Keratinocyte (primary cell): ENCODE results near the gene CACNA1C. TPM values are rescaled to one million over a fixed set of nuclear protein-coding genes. Genes with fewer than 3 reads are reported as not detected.

Source experiments
- DNase-seq: peaks from one replicate; pipeline ENCODE4 v3.0.0-alpha.2; 2011; ENCODE audit warnings: low read depth, missing footprints, low spot score
- FAIRE-seq: peaks from 2 replicates; lab custom pipeline; 2011; peaks lifted over from hg19 to GRCh38; lab: Jason Lieb, UNC
- H2AFZ ChIP-seq: 2 replicates; pipeline ENCODE4 v1.6.0; 2012; ENCODE audit warnings: low read length, control low read depth, inconsistent platforms; ENCODE audit not compliant: control insufficient read depth
- H3K27ac ChIP-seq: 2 replicates; pipeline ENCODE4 v1.5.1; 2011; ENCODE audit warnings: low read length; ENCODE audit not compliant: control insufficient read depth, insufficient read depth
- H3K27me3 ChIP-seq: 3 replicates; pipeline ENCODE4 v1.6.0; 2011; ENCODE audit warnings: low read length; ENCODE audit not compliant: control insufficient read depth, insufficient read depth; ENCODE audit errors: extremely low read depth
- H3K36me3 ChIP-seq, 2 experiments: 2 replicates in 1 of 2; 3 replicates in 1 of 2; pipeline ENCODE4 v1.5.1; 2011; ENCODE audit warnings: low read length in 2 of 2, mild to moderate bottlenecking in 1 of 2; ENCODE audit not compliant: control insufficient read depth in 2 of 2, insufficient read depth in 2 of 2; ENCODE audit errors: extremely low read depth in 1 of 2
- H3K4me1 ChIP-seq: 3 replicates; pipeline ENCODE4 v1.5.1; 2011; ENCODE audit warnings: low read length; ENCODE audit not compliant: control insufficient read depth, insufficient read depth; ENCODE audit errors: extremely low read depth
- H3K4me2 ChIP-seq: 3 replicates; pipeline ENCODE4 v1.6.0; 2011; ENCODE audit warnings: low read depth, low read length; ENCODE audit not compliant: control insufficient read depth, insufficient read depth; ENCODE audit errors: extremely low read depth
- H3K4me3 ChIP-seq, 3 experiments: fragments of 200-600 bp in 1 of 3; sonication (generic) in 1 of 3; 2 replicates in 2 of 3; 3 replicates in 1 of 3; pipeline ENCODE4 v1.5.1; 2011 to 2016; ENCODE audit warnings: low read length in 3 of 3, mild to moderate bottlenecking in 3 of 3, control low read depth in 2 of 3, inconsistent platforms in 1 of 3, low read depth in 1 of 3, mixed read lengths in 1 of 3, mixed run types in 1 of 3, moderate library complexity in 1 of 3; ENCODE audit not compliant: control insufficient read depth in 2 of 3, insufficient read depth in 2 of 3; ENCODE audit errors: extremely low read depth in 1 of 3
- H3K79me2 ChIP-seq: 2 replicates; pipeline ENCODE4 v1.6.0; 2012; ENCODE audit warnings: low read length; ENCODE audit not compliant: control insufficient read depth, insufficient read depth
- H3K9ac ChIP-seq: 3 replicates; pipeline ENCODE4 v1.6.0; 2011; ENCODE audit warnings: low read length; ENCODE audit not compliant: control insufficient read depth, insufficient read depth; ENCODE audit errors: extremely low read depth
- H3K9me1 ChIP-seq: 3 replicates; pipeline ENCODE4 v1.6.0; 2011; ENCODE audit warnings: low read length; ENCODE audit not compliant: control insufficient read depth, insufficient read depth; ENCODE audit errors: extremely low read depth
- H3K9me3 ChIP-seq: 2 replicates; pipeline ENCODE4 v1.5.1; 2012; ENCODE audit warnings: low read depth, low read length; ENCODE audit not compliant: control insufficient read depth
- H4K20me1 ChIP-seq: 3 replicates; pipeline ENCODE4 v1.6.0; 2011; ENCODE audit warnings: low read length; ENCODE audit not compliant: control insufficient read depth, insufficient read depth; ENCODE audit errors: extremely low read depth
- CTCF ChIP-seq, 3 experiments: IDR thresholded peaks in 1 of 3; conservative IDR thresholded peaks in 1 of 3; optimal IDR thresholded peaks in 1 of 3; 2 replicates in 2 of 3; 3 replicates in 1 of 3; pipeline versions ENCODE3 to v1.5.1; 2011; ENCODE audit warnings: low read length in 3 of 3, mild to moderate bottlenecking in 3 of 3, moderate library complexity in 2 of 3, control low read depth in 1 of 3, inconsistent platforms in 1 of 3; ENCODE audit not compliant: insufficient read depth in 2 of 3; ENCODE audit errors: extremely low read depth in 1 of 3
- EZH2 ChIP-seq: IDR thresholded peaks from one replicate; pipeline ENCODE4 v1.6.1; 2012; ENCODE audit warnings: inconsistent platforms, mild to moderate bottlenecking, low read length, moderate library complexity
- dilution Hi-C: fragments of 300-500 bp; cut with MboI; formaldehyde crosslinking; loops from one replicate; pipeline ENCODE4 v1.7.0; 2020; ENCODE audit warnings: low sequenced_read_pairs; ENCODE audit not compliant: extremely low pct_ligation_motif_present
- polyA plus RNA-seq, 5 experiments: library from polyadenylated mRNA; depleted of rRNA in 3 of 5; stranded (reverse) in 3 of 5; stranded (forward) in 1 of 5; unstranded in 1 of 5; fragments of >200 nt; gene quantifications; 1 replicate in 1 of 5; 2 replicates in 3 of 5; 3 replicates in 1 of 5; pipeline versions ENCODE4 v1.2.1 to v1.2.3, GENCODE V29; 2011 to 2012; ENCODE audit warnings: missing spikeins in 2 of 5, low read depth in 1 of 5, low replicate concordance in 1 of 5

Gene CACNA1C
- polyA plus RNA-seq, 1 donor (not counting 4 experiments of a cell fraction or from before 2014, with no cell fraction given): not detected

DNA sequence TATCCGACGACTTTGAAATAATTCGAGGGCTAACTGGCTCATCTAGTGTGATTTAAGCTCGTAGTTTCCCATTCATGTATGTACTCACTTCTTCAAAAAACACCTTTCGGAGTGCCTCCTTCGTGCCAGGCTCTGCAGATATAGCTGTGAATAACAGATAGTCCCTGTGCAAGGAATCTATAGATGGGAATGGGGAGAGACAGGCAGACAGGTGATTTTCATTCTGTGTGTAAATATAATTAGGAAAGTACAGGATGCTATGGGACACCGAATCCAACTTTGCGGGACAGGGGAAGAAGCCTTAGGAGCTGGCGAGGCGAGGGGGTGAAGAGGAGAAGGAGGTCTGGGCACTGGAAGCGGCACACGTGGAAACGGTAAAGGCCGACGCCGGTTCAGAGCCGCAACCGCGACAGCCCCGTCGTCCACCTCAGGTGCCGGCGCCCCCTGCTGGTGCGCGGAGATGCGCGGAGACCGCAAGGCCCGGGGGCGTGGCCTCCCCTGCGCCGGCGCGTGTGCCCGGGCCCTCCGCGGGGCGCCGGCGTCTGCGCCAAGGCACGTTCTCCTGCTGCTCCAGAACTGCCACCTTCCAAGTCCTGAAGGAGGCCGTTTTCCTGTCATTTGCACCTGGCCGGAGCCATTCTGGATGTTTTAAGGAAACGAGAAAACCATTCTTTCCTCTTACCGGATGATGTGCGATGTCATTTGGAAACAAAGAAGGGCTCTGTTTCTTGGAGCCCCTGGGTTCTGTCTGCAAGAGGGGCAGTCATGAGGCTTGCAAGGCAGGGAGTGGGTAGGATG lies 18.0 kb upstream of the CACNA1C start:
- Histone ChIP-seq H3K36me3 (no peaks in the 10 kb centered on the region), H3K4me3 (peak overlapping the region in 2 of 3 experiments; percentile 30 to 41), H2AFZ (peak overlapping the region; percentile 85), H3K9me3 (no peaks in the 10 kb centered on the region), H3K27ac (no peak overlapping the region), H3K4me1 (peaks cover 9% of the 10 kb centered on the region), H3K9ac (no peak overlapping the region), H3K79me2 (no peaks in the 10 kb centered on the region), H3K9me1 (no peaks in the 10 kb centered on the region), H3K4me2 (peak overlapping the region; percentile 84), H4K20me1 (no peaks in the 10 kb centered on the region), H3K27me3 (peaks cover 19% of the 10 kb centered on the region)
- dilution Hi-C loops: loop anchor here (25.0 kb wide), 1 partner anchor 252 kb away; no protein-coding TSS in a partner anchor
- FAIRE-seq (no peak), DNase-seq (no peak)
- TF ChIP-seq EZH2 (no peak), CTCF (optimal IDR thresholded peaks at IDR 0.05 in 1 of 3, IDR thresholded peaks at IDR 0.05 in 1 of 3, conservative IDR thresholded peaks at IDR 0.05 in 1 of 3; ENCODE audit: extremely low read depth in 1 of 3, insufficient read depth in 2 of 3, low read length in 3 of 3) (peak; percentile 73 to 95 (median 90))

- DNase-seq: no peak
- no peaks in the 10 kb centered on the region for H4K20me1 ChIP-seq
- H3K9me1 ChIP-seq: no peaks in the 10 kb centered on the region
- dilution Hi-C loops: loop anchor here (25.0 kb wide), 1 partner anchor 252 kb away; no protein-coding TSS in a partner anchor
- no peaks in the 10 kb centered on the region for H3K36me3 ChIP-seq
- H3K79me2 ChIP-seq: no peaks in the 10 kb centered on the region
- H3K27me3 ChIP-seq: peaks cover 19% of the 10 kb centered on the region
- H3K4me1 ChIP-seq: peaks cover 9% of the 10 kb centered on the region
- H3K9ac ChIP-seq: no peak overlapping the region
- H2AFZ ChIP-seq: peak overlapping the region; percentile 72
- TF ChIP-seq CTCF (optimal IDR thresholded peaks at IDR 0.05 in 1 of 3, IDR thresholded peaks at IDR 0.05 in 1 of 3, conservative IDR thresholded peaks at IDR 0.05 in 1 of 3; ENCODE audit: extremely low read depth in 1 of 3, insufficient read depth in 2 of 3, low read length in 3 of 3): no peak
- no peak for TF ChIP-seq EZH2
- H3K27ac ChIP-seq: no peak overlapping the region
- FAIRE-seq: no peak
- H3K4me2 ChIP-seq: peak overlapping the region; percentile 84
- peak overlapping the region in 1 of 3 experiments; percentile 41 for H3K4me3 ChIP-seq
- no peaks in the 10 kb centered on the region for H3K9me3 ChIP-seq
Measured at GRCh38 chr12:2035431-2036055, 17.2 kb upstream of the CACNA1C start.
